Neural progenitor cell (in vitro differentiated cells): Measurements from ENCODE around the gene GDF10. TPM values are rescaled to one million over a fixed set of nuclear protein-coding genes. Genes with fewer than 3 reads are reported as not detected.

Experiments
- DNase-seq: peaks from one replicate; pipeline ENCODE4 v3.0.0-alpha.2; 2016; ENCODE audit warnings: low spot score
- H2AFZ ChIP-seq: fragments of 200-600 bp; sonication (generic); replicated peaks from 2 replicates; pipeline ENCODE4 v1.6.1; 2016; ENCODE audit warnings: antibody characterized with exemption
- H3F3A ChIP-seq: fragments of 200-600 bp; sonication (generic); 2 replicates; pipeline ENCODE4 v1.6.1; 2016; ENCODE audit warnings: antibody characterized with exemption, low read depth
- H3K27ac ChIP-seq: fragments of 200-600 bp; sonication (generic); 2 replicates; pipeline ENCODE4 v1.5.1; 2016; ENCODE audit warnings: mild to moderate bottlenecking
- H3K27me3 ChIP-seq: fragments of 200-600 bp; sonication (generic); 2 replicates; pipeline ENCODE4 v1.6.1; 2016; ENCODE audit warnings: mild to moderate bottlenecking, moderate library complexity
- H3K36me3 ChIP-seq: fragments of 200-600 bp; sonication (generic); 2 replicates; pipeline ENCODE4 v1.5.1; 2016
- H3K4me1 ChIP-seq: fragments of 200-600 bp; sonication (generic); 2 replicates; pipeline ENCODE4 v1.6.1; 2016; ENCODE audit warnings: mixed run types
- H3K4me2 ChIP-seq: fragments of 200-600 bp; sonication (generic); 2 replicates; pipeline ENCODE4 v1.6.1; 2016
- H3K4me3 ChIP-seq: fragments of 200-600 bp; sonication (generic); 2 replicates; pipeline ENCODE4 v1.5.1; 2016
- H3K79me2 ChIP-seq: fragments of 200-600 bp; sonication (generic); 2 replicates; pipeline ENCODE4 v1.6.1; 2016; ENCODE audit warnings: low read depth
- H3K9ac ChIP-seq: fragments of 200-600 bp; sonication (generic); 2 replicates; pipeline ENCODE4 v1.6.1; 2016
- H3K9me3 ChIP-seq: fragments of 200-600 bp; sonication (generic); 2 replicates; pipeline ENCODE4 v1.5.1; 2016; ENCODE audit warnings: low read depth
- H4K20me1 ChIP-seq: fragments of 200-600 bp; sonication (generic); 2 replicates; pipeline ENCODE4 v1.6.1; 2016; ENCODE audit warnings: low read depth
- H3K27ac Mint-ChIP-seq: 3 replicates; pipeline ENCODE4 v1.8.0; 2021; ENCODE audit warnings: mixed read lengths
- H3K27me3 Mint-ChIP-seq: 2 replicates; pipeline ENCODE4 v1.8.0; 2022; ENCODE audit warnings: low read depth, mild to moderate bottlenecking, inconsistent platforms, moderate library complexity, mixed read lengths; ENCODE audit not compliant: insufficient read depth
- H3K36me3 Mint-ChIP-seq: 3 replicates; pipeline ENCODE4 v1.8.0; 2021; ENCODE audit warnings: mixed read lengths
- H3K4me1 Mint-ChIP-seq: 3 replicates; pipeline ENCODE4 v1.8.0; 2021; ENCODE audit warnings: mixed read lengths
- H3K4me3 Mint-ChIP-seq: 3 replicates; pipeline ENCODE4 v1.8.0; 2021; ENCODE audit warnings: mild to moderate bottlenecking, moderate library complexity, mixed read lengths
- H3K9me3 Mint-ChIP-seq: 3 replicates; pipeline ENCODE4 v1.8.0; 2020; ENCODE audit warnings: mixed read lengths
- CTCF ChIP-seq: fragments of 200-600 bp; sonication (generic); IDR thresholded peaks from 2 replicates; pipeline ENCODE4 v1.5.1; 2017; ENCODE audit warnings: antibody characterized with exemption, mild to moderate bottlenecking
- EZH2 ChIP-seq: fragments of 200-600 bp; sonication (generic); IDR thresholded peaks from 2 replicates; pipeline ENCODE4 v1.6.1; 2017; ENCODE audit warnings: antibody characterized with exemption, mild to moderate bottlenecking, moderate library complexity
- EZH2phosphoT487 ChIP-seq: fragments of 200-600 bp; sonication (generic); IDR thresholded peaks from 2 replicates; pipeline ENCODE4 v1.6.1; 2017; ENCODE audit warnings: antibody characterized with exemption
- total RNA-seq: library from RNA; depleted of rRNA; stranded (reverse); fragments of >200 nt; gene quantifications from 2 replicates; pipeline ENCODE4 v1.2.3, GENCODE V29; 2015; ENCODE audit warnings: low replicate concordance

The GDF10 gene
- total RNA-seq, 1 donor from 2014 or later, result 0.28 TPM

GRCh38 chr10:47311932-47312662 is 12.1 kb downstream of the GDF10 start:
- TF ChIP-seq CTCF (peak; percentile 94), EZH2 (no peak)
- Mint-ChIP-seq H3K27ac (no peak overlapping the region), H3K4me1 (peaks cover 24% of the 10 kb centered on the region), H3K27me3 (peaks cover 2% of the 10 kb centered on the region), H3K9me3 (no peaks in the 10 kb centered on the region), H3K4me3 (no peak overlapping the region), H3K36me3 (peaks cover 3% of the 10 kb centered on the region)
- no peaks in the 10 kb centered on the region for H3K27me3 ChIP-seq
- H3K4me2 ChIP-seq, result no peak overlapping the region
- H4K20me1 ChIP-seq, result no peaks in the 10 kb centered on the region
- H3K36me3 ChIP-seq, result no peaks in the 10 kb centered on the region
- no peaks in the 10 kb centered on the region for H3K9me3 ChIP-seq
- no peaks in the 10 kb centered on the region for H3K4me1 ChIP-seq
- peak; percentile 91 for DNase-seq
- no peak overlapping the region for H2AFZ ChIP-seq
- H3K4me3 ChIP-seq, result no peak overlapping the region
- H3K27ac ChIP-seq, result no peak overlapping the region
- H3K79me2 ChIP-seq, result no peaks in the 10 kb centered on the region
- H3F3A ChIP-seq, result no peaks in the 10 kb centered on the region
- H3K9ac ChIP-seq, result no peak overlapping the region

GRCh38 chr10:47312663-47312995 is 12.6 kb downstream of the GDF10 start:
- H3K4me3 Mint-ChIP-seq, result no peak overlapping the region

GRCh38 chr10:47314416-47314970 is 14.5 kb downstream of the GDF10 start:
- H3K79me2 ChIP-seq, result no peaks in the 10 kb centered on the region
- peaks cover 4% of the 10 kb centered on the region for H3K36me3 Mint-ChIP-seq
- no peaks in the 10 kb centered on the region for H4K20me1 ChIP-seq
- no peak overlapping the region for H2AFZ ChIP-seq
- H3K4me3 ChIP-seq, result no peak overlapping the region
- H3K4me1 Mint-ChIP-seq, result peaks cover 7% of the 10 kb centered on the region
- H3K4me3 Mint-ChIP-seq, result no peak overlapping the region
- H3K4me1 ChIP-seq, result no peaks in the 10 kb centered on the region
- H3F3A ChIP-seq, result no peaks in the 10 kb centered on the region
- H3K27ac Mint-ChIP-seq, result no peak overlapping the region
- TF ChIP-seq EZH2phosphoT487 (no peak), EZH2 (no peak), CTCF (no peak)
- no peak overlapping the region for H3K9ac ChIP-seq
- no peaks in the 10 kb centered on the region for H3K36me3 ChIP-seq
- peaks cover 2% of the 10 kb centered on the region for H3K27me3 Mint-ChIP-seq
- H3K4me2 ChIP-seq, result no peak overlapping the region
- H3K9me3 ChIP-seq, result no peaks in the 10 kb centered on the region
- no peak overlapping the region for H3K27ac ChIP-seq
- peaks cover 3% of the 10 kb centered on the region for H3K9me3 Mint-ChIP-seq
- DNase-seq, result no peak
- H3K27me3 ChIP-seq, result no peaks in the 10 kb centered on the region

More at GRCh38 chr10:47312663-47312995, 12.6 kb downstream of the GDF10 start:
- Mint-ChIP-seq H3K9me3 (no peaks in the 10 kb centered on the region), H3K27ac (no peak overlapping the region), H3K27me3 (peaks cover 2% of the 10 kb centered on the region), H3K4me1 (peaks cover 24% of the 10 kb centered on the region), H3K36me3 (peaks cover 3% of the 10 kb centered on the region)
- Histone ChIP-seq H3K27ac (no peak overlapping the region), H3K4me3 (no peak overlapping the region), H3K36me3 (no peaks in the 10 kb centered on the region), H4K20me1 (no peaks in the 10 kb centered on the region), H3K9me3 (no peaks in the 10 kb centered on the region), H3F3A (no peaks in the 10 kb centered on the region), H3K9ac (no peak overlapping the region), H2AFZ (no peak overlapping the region), H3K79me2 (no peaks in the 10 kb centered on the region), H3K4me1 (no peaks in the 10 kb centered on the region), H3K4me2 (no peak overlapping the region), H3K27me3 (no peaks in the 10 kb centered on the region)
- TF ChIP-seq EZH2 (no peak), CTCF (no peak), EZH2phosphoT487 (no peak)
- DNase-seq, result no peak
